B cell (primary cell): ENCODE data around the gene OR51I1. TPM values are rescaled to one million over a fixed set of nuclear protein-coding genes. Genes with fewer than 3 reads are reported as not detected.

Experiments
- ATAC-seq: fragments of 200-7000 bp; cut with Tn5 transposase; one replicate; pipeline ENCODE4 v1.10.0; 2021; ENCODE audit warnings: low read depth, mild to moderate bottlenecking, moderate number of reproducible peaks, moderate library complexity
- CTCF ChIA-PET: fragments of 350-600 bp; sonication (Branson Sonifier 250); formaldehyde crosslinking; loops from one replicate; lab custom pipeline; 2021; ENCODE audit warnings: antibody characterized with exemption, inconsistent platforms; lab: Charles Lee
- POLR2A ChIA-PET: fragments of 350-600 bp; sonication (Branson Sonifier 250); formaldehyde crosslinking; loops from one replicate; lab custom pipeline; 2021; ENCODE audit warnings: antibody characterized with exemption; lab: Charles Lee
- DNase-seq: peaks from one replicate; pipeline ENCODE4 v3.0.0; 2013
- H2AFZ ChIP-seq: 2 replicates; pipeline ENCODE4 v1.6.1; 2012; ENCODE audit warnings: mild to moderate bottlenecking, low read depth, low read length; ENCODE audit not compliant: insufficient read depth, poor library complexity, severe bottlenecking
- H3K27ac ChIP-seq, 2 donors: 1 replicate in 1 of 2; 2 replicates in 1 of 2; pipeline ENCODE4 v1.5.1; 2012 to 2013; ENCODE audit warnings: low read length in 2 of 2, mild to moderate bottlenecking in 2 of 2, moderate library complexity in 1 of 2
- H3K27me3 ChIP-seq, 4 experiments: fragments of 200-600 bp in 1 of 4; sonication (generic) in 1 of 4; replicated peaks in 1 of 4; 1 replicate in 2 of 4; 2 replicates in 2 of 4; pipeline versions ENCODE4 v1.6.1 to v1.7.0; 2013 to 2016; ENCODE audit warnings: low read length in 3 of 4, mild to moderate bottlenecking in 2 of 4, mixed read lengths in 1 of 4, moderate library complexity in 1 of 4; ENCODE audit not compliant: insufficient read depth in 4 of 4, control insufficient read depth in 3 of 4; ENCODE audit errors: control extremely low read depth in 1 of 4
- H3K36me3 ChIP-seq, 2 experiments: replicated peaks in 1 of 2; 1 replicate in 1 of 2; 2 replicates in 1 of 2; pipeline versions ENCODE4 v1.6.1 to v1.7.1; 2013; ENCODE audit warnings: low read length in 1 of 2; ENCODE audit not compliant: insufficient read depth in 2 of 2, control insufficient read depth in 1 of 2; ENCODE audit errors: control extremely low read depth in 1 of 2, extremely low read depth in 1 of 2
- H3K4me1 ChIP-seq, 2 donors: fragments of 200-600 bp in 1 of 2; sonication (generic) in 1 of 2; 1 replicate in 1 of 2; 2 replicates in 1 of 2; pipeline versions ENCODE4 v1.5.1 to v1.6.1; 2013 to 2017; ENCODE audit warnings: low read length in 2 of 2; ENCODE audit not compliant: control insufficient read depth in 2 of 2, insufficient read depth in 2 of 2
- H3K4me2 ChIP-seq: replicated peaks from 2 replicates; pipeline ENCODE3; 2012; ENCODE audit warnings: mild to moderate bottlenecking, low read depth, low read length; ENCODE audit not compliant: poor library complexity, severe bottlenecking
- H3K4me3 ChIP-seq, 5 experiments: fragments of 200-600 bp in 1 of 5; sonication (generic) in 1 of 5; 1 replicate in 3 of 5; 2 replicates in 2 of 5; pipeline versions ENCODE4 v1.5.1 to v1.7.0; 2011 to 2016; ENCODE audit warnings: low read length in 4 of 5, mild to moderate bottlenecking in 4 of 5, low read depth in 2 of 5, control low read depth in 1 of 5, moderate library complexity in 1 of 5; ENCODE audit not compliant: insufficient read depth in 1 of 5; ENCODE audit errors: control extremely low read depth in 1 of 5, extremely low read depth in 1 of 5
- H3K79me2 ChIP-seq: fragments of 200-600 bp; sonication (generic); one replicate; pipeline ENCODE4 v1.6.0; 2016; ENCODE audit warnings: low read length; ENCODE audit not compliant: control insufficient read depth, insufficient read depth
- H3K9ac ChIP-seq: fragments of 200-600 bp; sonication (generic); 2 replicates; pipeline ENCODE4 v1.6.1; 2017; ENCODE audit warnings: mild to moderate bottlenecking, low read length, moderate library complexity
- H3K9me3 ChIP-seq, 3 donors: one replicate each; pipeline versions ENCODE4 v1.6.1 to v1.7.1; 2013; ENCODE audit warnings: low read length in 2 of 3; ENCODE audit not compliant: control insufficient read depth in 2 of 3, insufficient read depth in 1 of 3; ENCODE audit errors: control extremely low read depth in 1 of 3
- H4K20me1 ChIP-seq: 2 replicates; pipeline ENCODE4 v1.6.0; 2012; ENCODE audit warnings: mild to moderate bottlenecking, low read length; ENCODE audit not compliant: insufficient read depth, control insufficient read depth, poor library complexity, severe bottlenecking
- H3K27ac Mint-ChIP-seq: one replicate; pipeline ENCODE4 v1.8.0; 2021; ENCODE audit warnings: mixed read lengths
- H3K27me3 Mint-ChIP-seq: one replicate; pipeline ENCODE4 v1.8.0; 2021; ENCODE audit warnings: mixed read lengths
- H3K4me1 Mint-ChIP-seq: one replicate; pipeline ENCODE4 v1.8.0; 2021; ENCODE audit warnings: mixed read lengths
- H3K4me3 Mint-ChIP-seq: one replicate; pipeline ENCODE4 v1.8.0; 2021; ENCODE audit warnings: mixed read lengths
- H3K9me3 Mint-ChIP-seq: one replicate; pipeline ENCODE4 v1.8.0; 2022; ENCODE audit warnings: mixed read lengths; ENCODE audit not compliant: insufficient read depth
- CTCF ChIP-seq: fragments of 200-600 bp; IDR thresholded peaks from one replicate; pipeline ENCODE4 v1.8.0; 2022; ENCODE audit warnings: antibody characterized with exemption, mild to moderate bottlenecking
- EZH2 ChIP-seq: IDR thresholded peaks from 2 replicates; pipeline ENCODE4 v1.6.1; 2012; ENCODE audit warnings: borderline replicate concordance, low read depth, mild to moderate bottlenecking, moderate library complexity, low read length; ENCODE audit not compliant: insufficient read depth, poor library complexity, severe bottlenecking
- intact Hi-C: fragments of 100-400 bp; cut with micrococcal nuclease; formaldehyde crosslinking; loops from one replicate; pipeline ENCODE4 v1.10.0; 2022
- polyA plus RNA-seq: library from polyadenylated mRNA; depleted of rRNA; stranded (reverse); fragments of >200 nt; gene quantifications from 2 replicates; pipeline ENCODE4 v1.2.3, GENCODE V29; 2012
- total RNA-seq, 2 donors: library from RNA; stranded (reverse); fragments of 120-200 nt in 1 of 2; gene quantifications; 1 replicate in 1 of 2; 2 replicates in 1 of 2; pipeline versions ENCODE4 v1.2.3 to v1.2.4, GENCODE V29; 2013 to 2022

OR51I1 gene
- total and polyA plus RNA-seq, 2 donors (not counting 1 experiment from before 2014, with no cell fraction given), result 0.31 TPM; not detected in 1

- Histone ChIP-seq H3K79me2 (no peaks in the 10 kb centered on the region), H4K20me1 (no peaks in the 10 kb centered on the region), H3K4me1 (no peaks in the 10 kb centered on the region), H2AFZ (no peak overlapping the region), H3K9me3 (peaks cover 0 to 4% (median 0%) of the 10 kb centered on the region in 3 donors), H3K9ac (no peak overlapping the region), H3K4me2 (no peak overlapping the region), H3K27ac (no peak overlapping the region), H3K36me3 (no peaks in the 10 kb centered on the region), H3K27me3 (peaks cover 0 to 9% (median 0%) of the 10 kb centered on the region in 4 experiments), H3K4me3 (no peak overlapping the region)
- TF ChIP-seq CTCF (no peak), EZH2 (no peak)
- no peaks in the 10 kb centered on the region for H3K9me3 Mint-ChIP-seq
- CTCF ChIA-PET, result no interaction called here
- intact Hi-C loops, result no loop called here
- DNase-seq (no peak), ATAC-seq (no peak)
- H3K4me3 Mint-ChIP-seq, result no peak overlapping the region
- POLR2A ChIA-PET, result no interaction called here
- H3K27me3 Mint-ChIP-seq, result peaks cover 14% of the 10 kb centered on the region
- no peak overlapping the region for H3K27ac Mint-ChIP-seq
- H3K4me1 Mint-ChIP-seq, result no peaks in the 10 kb centered on the region
These were observed 36.1 kb downstream of the OR51I1 start for GRCh38 chr11:5405173-5405572.

GRCh38 chr11:5398936-5399335, 42.4 kb downstream of the OR51I1 start:
- Histone ChIP-seq H3K4me2 (no peak overlapping the region), H3K9ac (no peak overlapping the region), H3K36me3 (no peaks in the 10 kb centered on the region), H4K20me1 (no peaks in the 10 kb centered on the region), H2AFZ (no peak overlapping the region), H3K4me1 (no peaks in the 10 kb centered on the region), H3K79me2 (no peaks in the 10 kb centered on the region), H3K9me3 (no peaks in the 10 kb centered on the region), H3K27ac (no peak overlapping the region), H3K27me3 (no peaks in the 10 kb centered on the region), H3K4me3 (no peak overlapping the region)
- Mint-ChIP-seq H3K4me3 (no peak overlapping the region), H3K27ac (no peak overlapping the region), H3K27me3 (peaks cover 9% of the 10 kb centered on the region), H3K4me1 (no peaks in the 10 kb centered on the region), H3K9me3 (no peaks in the 10 kb centered on the region)
- ChIA-PET CTCF (no interaction called here), POLR2A (no interaction called here)
- ATAC-seq (no peak), DNase-seq (no peak)
- no peak for TF ChIP-seq CTCF
- no peak for TF ChIP-seq EZH2
- intact Hi-C loops, result no loop called here
